ENCODE results near the gene CX3CR1. TPM values are rescaled to one million over a fixed set of nuclear protein-coding genes. Genes with fewer than 3 reads are reported as not detected.

CX3CR1 gene
- total RNA-seq, 1 experiment from 2014 or later = not detected

DNA sequence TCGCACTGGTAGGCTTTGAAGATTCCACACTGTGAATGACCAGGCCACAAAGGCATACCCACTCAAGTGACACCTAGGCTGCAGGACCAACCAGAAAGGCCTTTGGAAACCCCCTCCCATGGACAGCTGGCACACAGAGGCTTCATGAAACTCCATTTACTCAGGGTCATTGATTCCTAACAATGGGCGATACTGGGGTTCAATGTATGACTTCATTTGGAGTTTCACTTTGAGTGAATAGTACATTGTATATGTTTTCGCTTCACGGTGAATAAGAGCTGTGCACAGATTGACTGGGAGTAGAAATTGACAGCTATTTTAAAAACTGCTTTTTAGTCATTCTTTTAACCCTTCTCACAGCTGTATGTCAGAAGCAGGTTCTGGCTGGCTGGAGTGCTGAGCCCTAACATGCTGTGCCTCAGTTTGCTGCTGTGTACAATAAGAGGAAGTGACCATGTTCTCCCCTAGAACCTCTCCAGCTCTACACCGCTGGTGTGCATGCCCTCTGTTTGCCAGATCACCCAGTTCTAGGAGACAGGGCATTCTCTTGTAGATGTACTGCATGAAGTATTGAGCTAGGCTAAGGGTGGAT, 15.4 kb upstream of the CX3CR1 start:
- Mint-ChIP-seq H3K9me3 (ENCODE audit: low read depth, unreplicated experiment) (no peaks in the 10 kb centered on the region), H3K27ac (ENCODE audit: unreplicated experiment) (no peak overlapping the region), H3K4me3 (ENCODE audit: low read depth, unreplicated experiment) (no peak overlapping the region), H3K4me1 (ENCODE audit: low read depth, unreplicated experiment) (peaks cover 10% of the 10 kb centered on the region), H3K27me3 (ENCODE audit: unreplicated experiment) (no peaks in the 10 kb centered on the region), H3K36me3 (ENCODE audit: insufficient read depth, unreplicated experiment) (no peaks in the 10 kb centered on the region)
- TF ChIP-seq, protein P1, sequence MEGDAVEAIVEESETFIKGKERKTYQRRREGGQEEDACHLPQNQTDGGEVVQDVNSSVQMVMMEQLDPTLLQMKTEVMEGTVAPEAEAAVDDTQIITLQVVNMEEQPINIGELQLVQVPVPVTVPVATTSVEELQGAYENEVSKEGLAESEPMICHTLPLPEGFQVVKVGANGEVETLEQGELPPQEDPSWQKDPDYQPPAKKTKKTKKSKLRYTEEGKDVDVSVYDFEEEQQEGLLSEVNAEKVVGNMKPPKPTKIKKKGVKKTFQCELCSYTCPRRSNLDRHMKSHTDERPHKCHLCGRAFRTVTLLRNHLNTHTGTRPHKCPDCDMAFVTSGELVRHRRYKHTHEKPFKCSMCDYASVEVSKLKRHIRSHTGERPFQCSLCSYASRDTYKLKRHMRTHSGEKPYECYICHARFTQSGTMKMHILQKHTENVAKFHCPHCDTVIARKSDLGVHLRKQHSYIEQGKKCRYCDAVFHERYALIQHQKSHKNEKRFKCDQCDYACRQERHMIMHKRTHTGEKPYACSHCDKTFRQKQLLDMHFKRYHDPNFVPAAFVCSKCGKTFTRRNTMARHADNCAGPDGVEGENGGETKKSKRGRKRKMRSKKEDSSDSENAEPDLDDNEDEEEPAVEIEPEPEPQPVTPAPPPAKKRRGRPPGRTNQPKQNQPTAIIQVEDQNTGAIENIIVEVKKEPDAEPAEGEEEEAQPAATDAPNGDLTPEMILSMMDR (IDR thresholded peaks at IDR 0.05; ENCODE audit: unreplicated experiment) = no peak
- CTCF ChIA-PET = interaction anchor here (0.6 kb wide), 1 partner anchor 169 kb away, joined by 3 read pairs; no protein-coding TSS in a partner anchor
- intact Hi-C loops (cut with micrococcal nuclease; ENCODE audit: unreplicated experiment) = no loop called here
- DNase-seq = no peak
- no TSS peak for BruUV-seq (replicated peaks)

DNA sequence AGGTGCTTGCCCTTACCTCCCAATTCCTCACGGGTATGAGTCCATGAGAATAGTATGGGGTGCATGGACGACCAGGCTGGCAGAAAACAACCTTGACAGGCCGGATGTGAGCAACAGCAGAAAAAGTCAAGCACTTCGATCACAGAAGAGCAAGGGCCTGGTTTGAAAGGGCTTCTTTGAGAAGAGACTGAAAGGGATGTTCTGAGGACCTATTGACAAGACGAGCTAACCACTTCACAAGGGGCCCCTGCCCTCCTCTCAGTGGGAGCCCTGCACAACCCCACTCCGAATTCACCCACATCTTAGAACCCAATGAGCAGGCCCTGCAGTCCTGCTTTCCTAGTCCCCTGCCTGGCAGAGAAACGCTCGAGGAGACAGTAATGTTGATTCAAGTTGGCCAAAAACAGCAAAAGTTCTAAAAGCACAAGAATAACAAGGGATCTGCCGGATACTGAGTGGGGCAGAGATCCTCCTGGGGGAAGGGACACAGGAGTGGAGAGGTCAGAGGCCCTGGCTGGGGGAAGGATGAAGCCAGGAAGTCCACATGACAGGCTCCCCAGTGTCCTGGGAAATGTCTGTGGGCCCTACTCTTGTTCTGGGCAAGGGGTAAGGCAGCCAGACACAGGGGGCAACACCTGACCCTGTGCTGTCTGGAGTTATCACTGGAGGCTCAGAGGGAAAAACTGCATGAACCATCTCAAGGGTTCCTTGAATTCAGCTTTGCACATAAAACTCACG, 14.8 kb upstream of the CX3CR1 start:
- no peak overlapping the region for H3K4me3 Mint-ChIP-seq (ENCODE audit: low read depth, unreplicated experiment)
- TF ChIP-seq, protein P1 (IDR thresholded peaks at IDR 0.05; ENCODE audit: unreplicated experiment) = no peak
- H3K9me3 Mint-ChIP-seq (ENCODE audit: low read depth, unreplicated experiment) = no peaks in the 10 kb centered on the region
- no peaks in the 10 kb centered on the region for H3K27me3 Mint-ChIP-seq (ENCODE audit: unreplicated experiment)
- CTCF ChIA-PET = no interaction called here
- no peaks in the 10 kb centered on the region for H3K36me3 Mint-ChIP-seq (ENCODE audit: insufficient read depth, unreplicated experiment)
- DNase-seq = no peak
- no TSS peak for BruUV-seq (replicated peaks)
- H3K4me1 Mint-ChIP-seq (ENCODE audit: low read depth, unreplicated experiment) = peaks cover 10% of the 10 kb centered on the region
- intact Hi-C loops (cut with micrococcal nuclease; ENCODE audit: unreplicated experiment) = no loop called here
- no peak overlapping the region for H3K27ac Mint-ChIP-seq (ENCODE audit: unreplicated experiment)

DNA sequence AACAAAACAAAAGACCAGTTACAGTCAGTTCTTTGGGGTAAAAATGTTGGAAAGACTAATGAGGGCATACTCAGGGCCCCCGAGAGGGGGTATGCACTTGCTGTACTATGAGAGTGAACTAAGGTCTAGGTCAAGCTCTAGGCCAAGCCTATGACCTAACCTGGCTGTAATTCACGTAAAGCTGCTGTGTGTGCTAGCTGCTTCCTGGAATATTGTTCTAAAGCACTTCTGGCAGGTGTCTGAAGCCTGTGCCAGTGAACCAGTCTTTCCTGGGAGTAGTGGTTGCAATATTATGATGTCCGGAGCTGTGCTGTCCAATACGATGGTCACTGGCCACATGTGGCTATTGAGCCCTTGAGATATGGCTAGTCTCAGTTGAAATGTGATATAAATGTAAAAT, 13.1 kb upstream of the CX3CR1 start:
- CTCF ChIA-PET = interaction anchor here (1.3 to 3.6 kb wide), 3 partner anchors 86 to 293 kb away, joined by 3 to 32 read pairs (median 5); no protein-coding TSS in a partner anchor
- Mint-ChIP-seq H3K36me3 (ENCODE audit: insufficient read depth, unreplicated experiment) (no peaks in the 10 kb centered on the region), H3K27ac (ENCODE audit: unreplicated experiment) (no peak overlapping the region), H3K27me3 (ENCODE audit: unreplicated experiment) (no peaks in the 10 kb centered on the region), H3K9me3 (ENCODE audit: low read depth, unreplicated experiment) (no peaks in the 10 kb centered on the region), H3K4me3 (ENCODE audit: low read depth, unreplicated experiment) (no peak overlapping the region), H3K4me1 (ENCODE audit: low read depth, unreplicated experiment) (peaks cover 16% of the 10 kb centered on the region)
- DNase-seq = no peak
- TF ChIP-seq, protein P1 (IDR thresholded peaks at IDR 0.05; ENCODE audit: unreplicated experiment) = no peak
- BruUV-seq (replicated peaks) = no TSS peak
- intact Hi-C loops (cut with micrococcal nuclease; ENCODE audit: unreplicated experiment) = loop anchor here (2.0 kb wide), 1 partner anchor 86 kb away; no protein-coding TSS in a partner anchor

DNA sequence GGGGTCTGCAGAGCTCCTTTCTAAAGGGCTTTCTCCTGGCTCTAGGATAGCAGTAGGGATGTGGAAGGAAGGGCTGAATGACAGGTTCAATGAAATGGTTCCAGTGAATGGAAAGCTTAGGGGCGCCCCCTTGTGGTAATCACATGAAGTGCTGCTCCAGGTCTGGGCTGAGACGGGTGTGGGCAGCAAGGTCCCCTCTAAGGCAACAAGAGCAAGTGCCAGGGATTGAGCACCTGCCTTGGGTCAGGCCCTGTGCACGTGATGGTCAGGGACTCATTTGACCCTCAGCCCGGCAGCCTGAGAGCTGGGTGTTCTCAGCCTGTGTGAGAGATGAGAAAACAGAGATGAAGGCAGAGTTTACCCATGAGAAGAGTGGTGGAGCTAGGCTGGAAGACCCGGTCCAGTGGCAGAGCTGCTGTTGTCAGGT, 12.1 kb upstream of the CX3CR1 start:
- CTCF ChIA-PET = interaction anchor here (1.0 to 3.6 kb wide), 7 partner anchors 23 to 292 kb away, joined by 3 to 32 read pairs (median 5); no protein-coding TSS in a partner anchor
- H3K36me3 Mint-ChIP-seq (ENCODE audit: insufficient read depth, unreplicated experiment) = no peaks in the 10 kb centered on the region
- intact Hi-C loops (cut with micrococcal nuclease; ENCODE audit: unreplicated experiment) = loop anchor here (2.0 kb wide), 1 partner anchor 87 kb away; no protein-coding TSS in a partner anchor
- DNase-seq = peak; percentile 79
- no TSS peak for BruUV-seq (replicated peaks)
- H3K4me1 Mint-ChIP-seq (ENCODE audit: low read depth, unreplicated experiment) = peaks cover 22% of the 10 kb centered on the region
- H3K4me3 Mint-ChIP-seq (ENCODE audit: low read depth, unreplicated experiment) = no peak overlapping the region
- H3K9me3 Mint-ChIP-seq (ENCODE audit: low read depth, unreplicated experiment) = no peaks in the 10 kb centered on the region
- no peak overlapping the region for H3K27ac Mint-ChIP-seq (ENCODE audit: unreplicated experiment)
- TF ChIP-seq, protein P1 (IDR thresholded peaks at IDR 0.05; ENCODE audit: unreplicated experiment) = peak; percentile 86
- H3K27me3 Mint-ChIP-seq (ENCODE audit: unreplicated experiment) = no peaks in the 10 kb centered on the region

Data from Calu3 (cell line).